ENCODE measurements around the gene PWP1.

The PWP1 gene

GRCh38 chr12:107685360-107686248 is at the start of gene PWP1:
Gene PWP1 (plus strand): TSS chr12:107685799. CDS start chr12:107685900, 101 bp downstream.
- H3K27ac ChIP-seq, result peak within 1 kb of the TSS; percentile 73
- POLR2A ChIA-PET (ENCODE audit: low non-redundant PET), result interaction anchor here (0.6 kb wide), 1 partner anchor 797 kb away, joined by 3 read pairs; no protein-coding TSS in a partner anchor
- peak; percentile 95 for DNase-seq (ENCODE audit: low spot score)
- TF ChIP-seq CTCF (conservative IDR thresholded peaks at IDR 0.05; ENCODE audit: low read depth), result no peak
- CTCF ChIA-PET, result interaction anchor here (0.6 to 1.3 kb wide), 3 partner anchors 10 to 1308 kb away, joined by 3 to 5 read pairs (median 4); no protein-coding TSS in a partner anchor

GRCh38 chr12:107641154-107641553 is 44.4 kb upstream of the PWP1 start:
- no peak for TF ChIP-seq CTCF (conservative IDR thresholded peaks at IDR 0.05; ENCODE audit: low read depth)
- no peak overlapping the region for H3K27ac ChIP-seq
- no peak for DNase-seq (ENCODE audit: low spot score)
- ChIA-PET POLR2A (ENCODE audit: low non-redundant PET) (no interaction called here), CTCF (no interaction called here)

- no peak for DNase-seq (ENCODE audit: low spot score)
- TF ChIP-seq CTCF (conservative IDR thresholded peaks at IDR 0.05; ENCODE audit: low read depth), result no peak
- H3K27ac ChIP-seq, result no peak overlapping the region
- CTCF ChIA-PET, result interaction anchor here (0.8 kb wide), 1 partner anchor 34 kb away, joined by 4 read pairs; no protein-coding TSS in a partner anchor
- POLR2A ChIA-PET (ENCODE audit: low non-redundant PET), result no interaction called here
Measured at GRCh38 chr12:107642240-107642639, 43.4 kb upstream of the PWP1 start.

GRCh38 chr12:107645630-107646333 is 39.8 kb upstream of the PWP1 start:
- H3K27ac ChIP-seq, result no peak overlapping the region
- TF ChIP-seq CTCF (conservative IDR thresholded peaks at IDR 0.05; ENCODE audit: low read depth), result no peak
- ChIA-PET CTCF (no interaction called here), POLR2A (ENCODE audit: low non-redundant PET) (no interaction called here)
- no peak for DNase-seq (ENCODE audit: low spot score)

- ChIA-PET POLR2A (ENCODE audit: low non-redundant PET) (no interaction called here), CTCF (no interaction called here)
- no peak for DNase-seq (ENCODE audit: low spot score)
- TF ChIP-seq CTCF (conservative IDR thresholded peaks at IDR 0.05; ENCODE audit: low read depth), result no peak
- H3K27ac ChIP-seq, result no peak overlapping the region
Measured at GRCh38 chr12:107646436-107646835, 39.2 kb upstream of the PWP1 start.

GRCh38 chr12:107649661-107650061 is 35.9 kb upstream of the PWP1 start:
- TF ChIP-seq CTCF (conservative IDR thresholded peaks at IDR 0.05; ENCODE audit: low read depth), result no peak
- DNase-seq (ENCODE audit: low spot score), result no peak
- no peak overlapping the region for H3K27ac ChIP-seq
- ChIA-PET POLR2A (ENCODE audit: low non-redundant PET) (no interaction called here), CTCF (interaction anchor here (0.7 kb wide), 1 partner anchor 412 kb away, joined by 4 read pairs; no protein-coding TSS in a partner anchor)

Measured in RWPE1 (cell line).